CD4-positive, alpha-beta T cell treated with Interleukin-10 for 1 hour (primary cell): Measurements from ENCODE around the gene PAGR1.
"Not testable (repeated sequence)": the region's sequence is repeated elsewhere in the genome, so short reads cannot be mapped to it uniquely, and the experiment has no call there.

Experiments
- DNase-seq: peaks from one replicate; pipeline ENCODE4 v3.0.0-alpha.2; 2020

Gene PAGR1

GRCh38 chr16:29813644-29814562 is 2.0 kb upstream of the PAGR1 start:
- DNase-seq, result no peak

DNA sequence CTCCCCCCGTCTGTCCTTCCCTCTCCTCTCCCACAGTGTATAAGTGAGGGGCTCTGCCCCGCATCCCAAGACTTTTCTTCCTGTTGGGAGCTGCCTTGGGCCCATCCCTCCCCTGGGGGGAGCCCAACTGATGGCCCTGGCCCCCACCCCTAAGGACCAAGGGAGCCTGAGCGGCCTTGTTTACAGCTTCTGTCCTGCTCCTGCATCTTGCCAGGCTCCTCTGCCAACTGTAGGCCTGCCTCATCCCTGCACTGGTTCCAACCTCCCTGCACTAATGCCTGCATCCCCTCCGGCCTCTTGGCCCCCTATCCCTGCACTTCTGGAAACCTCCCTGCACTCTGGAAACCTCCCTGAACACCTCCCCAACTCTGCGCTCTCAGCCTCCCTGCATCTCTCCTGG is 1.4 kb upstream of the PAGR1 start:
- DNase-seq, result no peak

- DNase-seq, result no peak
Measured at GRCh38 chr16:29815032-29815721, 775 bp upstream of the PAGR1 start.

- DNase-seq, result peak; percentile 56
Measured at GRCh38 chr16:29816694-29817441, 916 bp downstream of the PAGR1 start.

GRCh38 chr16:29818082-29818481 is 2.1 kb downstream of the PAGR1 start:
- DNase-seq, result no peak

GRCh38 chr16:29819506-29819905 is 3.6 kb downstream of the PAGR1 start:
- no peak for DNase-seq

GRCh38 chr16:29820271-29820701 is 4.3 kb downstream of the PAGR1 start, which contains the start of gene MVP:
Gene MVP, plus strand, starts transcription at chr16:29820462. Its CDS starts 10,088 bp downstream, at chr16:29830550.
- peak; percentile 81 for DNase-seq

- DNase-seq, result peak; percentile 78
Measured at GRCh38 chr16:29820730-29821642, 5.0 kb downstream of the PAGR1 start.

GRCh38 chr16:29821643-29822115 is 5.7 kb downstream of the PAGR1 start:
- DNase-seq, result no peak

DNA sequence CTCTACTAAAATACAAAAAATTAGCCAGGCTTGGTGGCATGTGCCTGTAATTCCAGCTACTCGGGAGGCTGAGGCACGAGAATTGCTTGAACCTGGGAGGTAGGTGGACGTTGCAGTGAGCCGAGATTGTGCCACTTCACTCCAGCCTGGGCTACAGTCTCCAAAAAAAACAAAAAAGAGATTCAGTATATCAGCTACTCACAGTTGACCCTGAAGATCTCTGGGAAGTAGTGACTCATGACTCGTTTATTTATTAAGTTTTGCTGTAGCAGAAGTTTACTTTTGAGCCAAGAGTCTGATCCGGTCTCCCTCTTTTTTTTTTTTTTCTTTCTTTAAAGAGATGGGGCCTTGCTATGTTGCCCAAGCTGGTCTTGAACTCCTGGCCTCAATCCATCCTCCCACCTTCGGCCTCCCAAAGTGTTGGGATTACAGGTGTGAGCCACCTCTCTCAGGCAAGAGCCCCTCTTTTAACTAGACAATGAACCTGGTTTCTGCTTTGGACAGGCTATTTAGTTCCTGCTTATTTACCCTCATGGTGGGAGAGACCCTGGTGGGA is 8.7 kb downstream of the PAGR1 start:
- DNase-seq, result no peak

DNA sequence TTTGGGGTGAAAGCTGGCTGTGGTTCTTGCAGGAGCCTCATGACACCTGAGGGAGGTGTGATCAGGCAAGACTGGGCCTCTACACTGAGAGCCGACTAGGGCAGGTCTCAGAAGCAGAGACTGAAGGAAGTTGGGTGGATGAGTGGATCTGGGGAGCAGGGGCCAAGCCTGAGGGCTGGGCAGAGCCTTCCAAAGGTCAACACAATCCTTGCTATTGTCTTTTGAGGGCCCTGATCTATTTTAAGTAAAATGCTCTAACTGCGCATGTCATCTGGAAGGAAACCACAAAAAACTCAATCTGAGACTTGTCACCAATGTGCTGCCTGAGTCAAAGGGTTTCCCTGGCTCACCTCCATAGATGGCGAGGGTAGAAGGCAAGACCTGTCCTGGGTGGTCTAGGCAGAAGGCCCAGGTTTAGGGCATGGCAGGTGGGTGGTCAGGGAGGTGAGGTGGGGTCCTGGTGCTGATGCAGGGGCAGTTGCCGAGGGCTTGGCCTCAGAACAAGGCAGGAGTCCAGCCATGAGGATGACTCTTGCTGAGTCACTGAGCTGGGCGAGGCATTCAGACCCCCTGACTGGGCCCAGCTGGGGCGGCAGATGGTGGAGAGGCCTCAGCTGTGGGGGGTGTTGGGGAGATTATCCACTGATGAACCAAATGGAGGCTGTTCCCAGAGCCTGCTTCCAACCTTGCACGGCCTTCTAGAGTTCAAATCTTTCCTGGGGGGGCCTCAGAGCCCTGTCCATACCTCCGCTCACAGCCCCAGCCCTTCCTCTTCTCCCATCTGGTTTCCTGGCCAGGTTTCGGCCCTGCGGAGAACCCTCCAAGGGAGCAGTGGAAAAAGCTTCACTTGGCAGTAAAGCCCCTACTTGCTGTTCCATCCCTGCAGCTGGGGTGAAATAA is 9.4 kb downstream of the PAGR1 start:
- DNase-seq, result peak; percentile 40

DNA sequence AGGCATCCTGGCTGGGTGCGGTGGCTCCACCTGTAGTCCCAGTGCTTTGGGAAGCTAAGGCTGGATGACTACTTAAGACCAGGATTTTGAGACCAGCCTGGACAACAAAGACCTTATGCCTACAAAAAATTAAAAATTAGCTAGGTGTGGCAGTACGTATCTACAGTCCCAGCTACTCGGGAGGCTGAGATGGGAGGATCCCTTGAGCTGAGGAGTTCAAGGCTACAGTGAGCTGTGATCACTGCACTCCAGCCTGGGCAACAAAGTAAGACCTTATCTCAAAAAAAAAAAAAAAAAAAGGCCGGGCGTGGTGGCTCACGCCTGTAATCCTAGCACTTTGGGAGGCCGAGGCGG is 10.4 kb downstream of the PAGR1 start:
- DNase-seq, result no peak

- DNase-seq, result no peak
Measured at GRCh38 chr16:29830774-29831173, 14.8 kb downstream of the PAGR1 start.

DNA sequence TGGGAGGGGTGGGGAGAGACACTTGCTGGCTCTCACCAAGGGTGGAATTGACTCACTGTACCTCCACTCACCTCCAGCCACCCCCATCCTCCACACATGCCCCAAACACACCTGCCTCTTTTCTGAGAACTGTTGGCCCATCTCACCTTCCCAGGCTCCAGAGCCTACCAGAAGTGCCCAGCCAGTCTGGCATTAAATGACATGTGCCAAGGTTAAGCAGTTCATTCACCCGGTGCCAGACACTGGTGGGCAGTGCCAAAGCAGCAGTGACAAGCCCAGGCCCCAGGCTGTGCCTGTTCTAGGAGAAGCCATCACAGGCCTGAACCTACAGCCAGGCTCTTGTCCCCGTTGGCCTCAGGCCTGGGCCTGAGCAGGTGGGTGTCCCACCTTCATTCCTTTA is 15.5 kb downstream of the PAGR1 start:
- no peak for DNase-seq

DNA sequence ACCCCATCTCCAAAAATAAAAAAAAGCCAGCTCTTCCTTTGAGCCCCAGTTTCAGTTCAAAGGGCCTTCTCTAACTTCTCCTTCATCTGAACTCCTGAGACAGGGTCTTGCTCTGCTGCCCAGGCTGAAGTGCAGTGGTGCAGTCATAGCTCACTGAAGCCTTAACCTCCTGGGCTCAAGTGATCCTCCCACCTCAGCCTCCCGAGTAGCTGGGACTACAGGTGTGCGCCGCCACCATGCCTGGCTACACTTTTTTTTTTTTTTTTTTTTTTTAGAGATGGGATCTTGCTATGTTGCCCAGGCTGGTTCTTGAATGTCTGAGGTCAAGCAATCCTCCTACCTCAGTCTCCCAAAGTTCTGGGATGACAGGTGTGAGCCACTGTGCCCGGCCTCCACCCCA is 17.3 kb downstream of the PAGR1 start:
- DNase-seq, result not testable (repeated sequence)

GRCh38 chr16:29834079-29834478 is 18.1 kb downstream of the PAGR1 start:
- no peak for DNase-seq

DNA sequence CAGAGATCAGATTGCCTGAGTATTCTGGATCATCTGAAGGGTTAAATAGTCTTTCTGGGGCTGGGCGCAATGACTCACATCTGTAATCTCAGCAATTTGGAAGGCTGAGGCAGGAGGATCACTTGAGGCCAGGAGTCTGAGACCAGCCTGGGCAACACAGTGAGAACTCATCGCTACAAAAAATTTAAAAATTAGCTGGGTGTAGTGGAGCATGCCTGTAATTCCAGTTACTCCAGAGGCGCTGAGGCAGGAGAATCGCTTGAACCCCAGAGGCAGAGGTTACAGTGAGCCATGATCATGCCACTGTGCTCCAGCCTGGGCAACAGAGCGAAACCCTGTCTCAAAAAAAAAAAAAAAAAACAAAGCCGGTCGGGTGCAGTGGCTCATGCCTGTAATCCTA is 20.0 kb downstream of the PAGR1 start:
- DNase-seq, result no peak

DNA sequence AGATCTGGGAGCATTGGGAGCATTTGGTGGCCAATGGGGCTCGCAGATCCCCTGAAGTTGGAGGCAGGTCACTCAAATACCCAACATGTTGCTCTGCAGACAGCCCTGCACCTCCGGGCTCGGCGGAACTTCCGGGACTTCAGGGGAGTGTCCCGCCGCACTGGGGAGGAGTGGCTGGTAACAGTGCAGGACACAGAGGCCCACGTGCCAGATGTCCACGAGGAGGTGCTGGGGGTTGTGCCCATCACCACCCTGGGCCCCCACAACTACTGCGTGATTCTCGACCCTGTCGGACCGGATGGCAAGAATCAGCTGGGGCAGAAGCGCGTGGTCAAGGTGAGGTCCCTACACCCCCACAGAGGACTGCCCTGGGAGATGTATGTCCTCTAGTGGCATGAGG is 20.7 kb downstream of the PAGR1 start:
- DNase-seq, result no peak

DNA sequence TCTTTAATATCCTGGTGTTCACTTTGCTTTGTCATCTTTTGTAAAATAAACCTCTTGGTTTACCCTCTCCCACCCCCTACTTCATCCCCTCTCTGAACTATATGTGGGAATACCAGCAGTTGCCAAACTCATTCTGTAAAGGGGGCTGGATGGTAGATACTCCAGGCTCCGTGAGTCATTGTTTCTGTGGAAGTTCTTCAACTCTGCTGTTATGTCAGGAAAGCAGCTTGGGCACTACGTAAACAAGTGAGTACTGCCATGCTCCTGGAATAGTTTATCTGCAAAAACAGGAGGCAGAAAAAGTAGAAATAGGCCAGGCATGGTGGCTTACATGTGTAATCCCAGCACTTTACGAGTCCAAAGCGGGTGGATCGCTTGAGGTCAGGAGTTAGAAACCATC is 21.9 kb downstream of the PAGR1 start:
- DNase-seq, result no peak

GRCh38 chr16:29839822-29840221 is 23.9 kb downstream of the PAGR1 start:
- DNase-seq, result no peak

DNA sequence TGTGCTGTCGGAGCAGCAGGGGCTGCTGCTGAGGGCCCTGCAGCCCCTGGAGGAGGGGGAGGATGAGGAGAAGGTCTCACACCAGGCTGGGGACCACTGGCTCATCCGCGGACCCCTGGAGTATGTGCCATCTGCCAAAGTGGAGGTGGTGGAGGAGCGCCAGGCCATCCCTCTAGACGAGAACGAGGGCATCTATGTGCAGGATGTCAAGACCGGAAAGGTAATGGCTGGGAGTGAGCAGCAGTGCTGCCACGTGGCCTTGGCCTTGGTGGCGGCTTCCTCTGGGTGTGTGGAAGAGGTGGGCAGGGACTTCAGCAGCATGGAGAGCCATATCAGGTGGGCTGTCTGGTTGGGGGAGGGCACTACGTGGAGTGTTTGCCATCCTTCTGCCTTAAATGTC is 24.3 kb downstream of the PAGR1 start:
- DNase-seq, result no peak
